NAMALWA (cell line): ENCODE data around the gene PLPPR3.
A peak's percentile ranks its signal among the peaks of the same experiment; 100 is the strongest.

ENCODE experiments used
- DNase-seq: peaks from one replicate; pipeline ENCODE4 v3.0.0-alpha.2; 2015; ENCODE audit warnings: low spot score

The PLPPR3 gene

DNA sequence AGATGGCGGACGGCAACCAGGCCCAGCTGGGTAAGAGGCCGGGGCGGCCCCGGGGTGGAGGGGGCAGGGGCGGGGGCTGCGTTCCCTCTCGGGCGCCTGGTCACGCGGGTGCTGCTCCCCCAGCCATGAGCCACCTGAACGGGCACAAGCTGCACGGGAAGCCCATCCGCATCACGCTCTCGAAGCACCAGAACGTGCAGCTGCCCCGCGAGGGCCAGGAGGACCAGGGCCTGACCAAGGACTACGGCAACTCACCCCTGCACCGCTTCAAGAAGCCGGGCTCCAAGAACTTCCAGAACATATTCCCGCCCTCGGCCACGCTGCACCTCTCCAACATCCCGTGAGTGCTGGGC, 13.4 kb downstream of the PLPPR3 start:
- no peak for DNase-seq

DNA sequence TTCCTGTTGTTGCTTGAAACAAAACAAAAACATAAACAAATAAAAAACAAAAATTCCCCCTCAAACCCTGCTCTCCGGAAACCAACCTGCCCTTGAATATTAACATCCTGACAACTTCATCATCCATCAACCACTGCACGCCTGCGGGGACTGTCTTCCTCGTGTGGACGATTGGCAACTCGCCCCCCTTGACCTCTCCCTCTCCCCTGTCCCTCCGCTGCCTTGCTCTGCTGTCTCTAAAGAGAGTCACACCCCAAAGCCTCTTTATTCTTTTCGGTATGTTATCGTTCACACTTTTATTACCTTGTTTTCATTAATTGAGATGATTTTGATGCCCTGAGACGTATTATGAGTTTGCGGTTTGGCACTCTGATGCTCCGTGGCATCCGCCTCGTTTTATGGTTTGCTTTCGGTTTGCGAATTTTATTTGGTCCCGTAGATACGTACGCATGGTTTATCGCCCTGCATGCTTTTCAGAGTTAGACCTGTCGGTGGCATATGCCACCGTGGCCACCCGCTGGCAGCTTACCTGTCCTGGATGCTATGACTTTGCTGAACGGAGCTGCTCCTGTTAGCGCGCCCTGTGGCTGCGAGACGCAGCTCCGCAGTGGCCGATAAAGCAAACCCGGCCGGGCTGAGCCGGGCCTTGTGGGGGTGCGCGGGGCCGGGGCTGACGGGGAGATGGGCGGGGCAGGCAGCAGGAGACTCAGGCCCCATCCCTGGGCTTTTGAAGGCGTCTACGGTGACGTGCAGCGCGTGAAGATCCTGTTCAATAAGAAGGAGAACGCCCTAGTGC, 13.9 kb downstream of the PLPPR3 start:
- DNase-seq: no peak

DNA sequence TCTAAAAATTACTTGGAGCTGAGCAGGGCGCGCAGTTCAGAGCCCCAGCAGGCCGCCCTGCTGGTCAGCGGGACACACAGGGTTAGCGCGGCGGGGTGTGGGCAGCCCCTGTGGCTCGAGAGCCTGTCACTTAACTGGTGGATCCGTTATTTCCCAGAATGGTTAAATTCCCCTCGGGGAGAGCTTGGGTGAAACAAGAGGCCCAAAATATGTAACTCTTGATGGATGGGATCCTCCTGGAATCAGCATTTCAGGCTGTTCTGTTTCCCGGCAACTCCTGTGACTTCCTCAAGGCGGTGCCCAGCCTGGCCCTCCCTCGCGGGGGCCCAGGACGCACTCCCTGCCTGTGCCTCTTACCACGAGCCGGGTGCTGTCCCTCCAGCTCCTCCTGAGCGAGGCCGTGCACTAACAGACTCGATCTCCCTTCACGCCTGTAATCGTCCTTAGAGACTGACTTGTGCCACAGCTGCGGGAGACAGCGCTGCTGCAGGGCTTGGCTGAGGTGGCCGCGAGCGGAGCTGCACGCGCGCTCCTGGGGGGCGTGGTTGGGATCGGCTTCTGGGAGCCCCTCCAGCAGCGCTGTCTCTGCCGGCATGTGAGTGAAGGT, 14.8 kb downstream of the PLPPR3 start:
- peak; percentile 30 for DNase-seq

DNA sequence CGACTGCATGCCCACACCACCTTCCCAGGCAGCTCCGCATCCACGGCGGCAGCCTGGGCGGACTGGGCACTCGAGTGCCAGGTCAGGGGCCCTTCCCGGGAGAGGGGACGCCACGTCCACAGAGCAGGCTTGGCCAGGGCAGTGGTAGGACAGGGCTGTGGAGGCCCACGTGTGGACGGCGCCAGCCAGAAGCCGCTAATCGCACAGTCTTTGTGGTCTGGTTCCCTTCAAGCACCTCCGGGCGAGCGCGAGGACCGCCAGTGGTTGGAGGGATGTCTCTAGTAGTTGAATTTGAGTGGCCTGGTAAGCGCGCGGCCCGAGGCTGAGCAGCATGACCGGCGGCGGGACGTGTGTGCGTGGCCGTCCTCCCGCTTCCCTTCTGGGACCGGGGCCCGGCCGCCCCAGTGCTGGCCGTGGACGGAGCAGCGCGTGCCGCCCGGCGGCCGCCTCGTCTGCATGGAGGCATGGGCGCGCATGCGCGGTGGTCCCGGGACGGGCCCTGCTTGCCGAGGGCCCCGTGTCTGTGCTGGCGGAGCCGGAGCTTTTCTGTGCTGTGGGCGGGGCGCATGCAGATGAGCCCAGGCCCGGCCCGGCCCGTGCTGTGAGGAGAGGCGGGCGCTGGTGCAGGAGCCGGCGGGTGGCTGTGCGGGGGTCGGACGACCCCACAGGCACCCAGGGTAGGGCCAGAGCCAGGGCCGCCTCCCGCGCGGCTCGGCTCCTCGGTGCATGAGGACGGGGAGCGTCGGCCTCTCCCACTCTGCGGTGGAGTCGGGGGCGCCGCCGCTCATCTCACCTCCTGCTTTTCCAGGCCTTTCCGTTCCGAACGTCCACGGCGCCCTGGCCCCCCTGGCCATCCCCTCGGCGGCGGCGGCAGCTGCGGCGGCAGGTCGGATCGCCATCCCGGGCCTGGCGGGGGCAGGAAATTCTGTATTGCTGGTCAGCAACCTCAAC, 15.9 kb downstream of the PLPPR3 start:
- DNase-seq: no peak

DNA sequence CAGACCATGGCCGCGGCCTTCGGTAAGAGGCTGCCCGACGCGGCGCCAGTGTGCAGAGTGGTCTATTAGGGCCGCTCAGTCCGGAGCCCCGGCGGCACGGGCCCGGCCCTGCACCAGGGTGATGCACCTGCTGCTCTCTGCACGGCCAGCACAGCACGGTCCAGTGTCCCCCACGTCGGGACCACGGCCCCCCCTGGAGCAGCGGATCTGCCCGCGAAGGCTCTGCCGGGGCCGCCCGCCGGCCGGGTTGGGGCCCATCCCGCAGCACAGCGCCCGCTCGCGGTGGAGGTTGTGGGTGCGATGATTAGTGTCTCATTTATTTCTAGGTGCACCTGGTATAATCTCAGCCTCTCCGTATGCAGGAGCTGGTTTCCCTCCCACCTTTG, 16.6 kb downstream of the PLPPR3 start:
- no peak for DNase-seq

DNA sequence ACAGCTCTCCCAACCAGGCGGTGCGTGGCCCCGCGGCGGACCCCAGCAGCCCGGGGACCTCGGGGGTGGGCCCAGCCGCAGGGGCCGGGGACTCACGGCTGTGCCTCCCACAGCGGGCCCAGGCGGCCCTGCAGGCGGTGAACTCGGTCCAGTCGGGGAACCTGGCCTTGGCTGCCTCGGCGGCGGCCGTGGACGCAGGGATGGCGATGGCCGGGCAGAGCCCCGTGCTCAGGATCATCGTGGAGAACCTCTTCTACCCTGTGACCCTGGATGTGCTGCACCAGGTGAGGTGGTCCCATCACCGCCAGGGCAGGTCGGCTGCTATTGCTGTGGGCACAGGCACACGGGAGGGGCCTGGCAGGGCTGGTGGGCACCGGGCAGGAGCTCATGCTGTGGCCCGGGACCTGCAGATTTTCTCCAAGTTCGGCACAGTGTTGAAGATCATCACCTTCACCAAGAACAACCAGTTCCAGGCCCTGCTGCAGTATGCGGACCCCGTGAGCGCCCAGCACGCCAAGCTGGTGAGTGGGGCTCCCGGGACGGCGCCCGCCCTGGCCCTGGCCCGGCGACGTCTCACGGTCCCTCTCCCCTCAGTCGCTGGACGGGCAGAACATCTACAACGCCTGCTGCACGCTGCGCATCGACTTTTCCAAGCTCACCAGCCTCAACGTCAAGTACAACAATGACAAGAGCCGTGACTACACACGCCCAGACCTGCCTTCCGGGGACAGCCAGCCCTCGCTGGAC, 17.2 kb downstream of the PLPPR3 start:
- DNase-seq: no peak

DNA sequence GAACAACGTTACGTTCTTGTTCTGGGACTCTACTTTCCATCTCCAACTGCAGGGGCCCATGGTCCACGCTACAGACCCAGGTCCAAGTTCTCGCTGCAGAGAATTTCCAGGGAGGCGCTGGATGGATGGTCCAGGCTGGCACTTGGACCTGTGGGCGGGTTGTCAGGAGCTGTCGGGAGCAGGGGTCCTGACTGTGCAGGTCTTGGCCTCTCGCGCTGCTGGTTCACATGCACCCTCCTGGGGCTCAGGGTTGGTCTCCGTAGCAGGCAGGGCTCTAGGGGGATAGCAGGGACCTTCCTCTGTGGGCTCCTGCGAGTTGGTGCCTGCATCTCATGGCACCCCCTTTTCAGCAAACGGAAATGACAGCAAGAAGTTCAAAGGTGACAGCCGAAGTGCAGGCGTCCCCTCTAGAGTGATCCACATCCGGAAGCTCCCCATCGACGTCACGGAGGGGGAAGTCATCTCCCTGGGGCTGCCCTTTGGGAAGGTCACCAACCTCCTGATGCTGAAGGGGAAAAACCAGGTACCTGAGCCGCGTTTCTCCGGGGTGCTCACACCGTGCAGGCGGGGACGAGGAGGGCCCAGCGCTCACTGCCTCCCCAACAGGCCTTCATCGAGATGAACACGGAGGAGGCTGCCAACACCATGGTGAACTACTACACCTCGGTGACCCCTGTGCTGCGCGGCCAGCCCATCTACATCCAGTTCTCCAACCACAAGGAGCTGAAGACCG, 17.9 kb downstream of the PLPPR3 start:
- no peak for DNase-seq

DNA sequence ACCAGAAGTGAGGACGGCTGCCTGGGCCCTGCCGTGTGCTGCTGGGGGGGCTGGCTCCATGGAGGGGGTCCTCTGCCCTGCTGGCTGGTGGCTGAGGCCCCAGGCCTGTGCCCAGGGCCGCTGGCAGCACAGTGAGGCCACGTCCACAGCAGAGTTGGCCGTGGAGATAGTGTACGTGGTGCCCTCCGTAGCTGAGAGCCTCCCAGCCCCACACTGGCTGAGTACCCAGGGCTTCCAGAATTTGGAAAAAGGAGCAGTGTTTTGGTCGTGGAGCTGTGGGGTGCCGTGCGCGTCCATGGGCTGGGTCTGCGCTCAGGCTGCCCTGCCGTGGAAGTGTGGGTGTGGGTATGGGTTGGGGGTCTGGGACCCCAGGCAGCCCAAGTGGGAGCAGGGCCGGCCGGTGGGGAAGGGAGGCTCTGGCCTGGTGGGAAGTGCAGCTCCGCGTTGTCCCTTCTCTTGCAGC, 18.6 kb downstream of the PLPPR3 start:
- DNase-seq: no peak

DNA sequence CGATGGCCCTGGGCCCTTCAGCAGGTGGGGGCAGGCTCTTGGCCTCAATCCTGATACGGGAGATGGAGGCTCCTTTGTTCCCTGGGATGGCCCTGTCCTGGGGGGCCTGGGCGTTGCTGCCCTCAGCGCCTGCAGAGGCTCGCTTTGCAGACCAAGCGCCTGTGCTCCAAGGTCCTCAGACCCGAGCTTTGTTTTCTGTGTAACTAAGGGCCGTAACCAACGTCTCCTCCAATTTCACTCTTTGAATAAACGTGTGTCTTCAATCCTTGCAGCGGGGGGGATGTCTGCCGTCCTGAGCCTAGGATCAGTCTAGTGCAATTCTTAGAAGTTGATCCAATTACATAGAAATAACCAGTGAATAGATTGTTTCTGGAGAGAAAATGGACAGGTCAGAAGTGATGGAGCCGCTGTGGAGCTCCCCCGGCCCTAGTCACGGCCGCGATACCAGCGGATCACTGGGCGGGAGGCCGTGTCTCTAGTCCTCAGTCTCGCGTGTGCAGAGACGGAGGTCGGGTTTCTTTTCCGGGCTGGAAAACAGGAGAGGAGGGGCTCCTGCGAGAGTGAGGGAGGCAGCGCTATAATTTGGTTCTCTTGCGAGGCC, 19.2 kb downstream of the PLPPR3 start:
- no peak for DNase-seq

DNA sequence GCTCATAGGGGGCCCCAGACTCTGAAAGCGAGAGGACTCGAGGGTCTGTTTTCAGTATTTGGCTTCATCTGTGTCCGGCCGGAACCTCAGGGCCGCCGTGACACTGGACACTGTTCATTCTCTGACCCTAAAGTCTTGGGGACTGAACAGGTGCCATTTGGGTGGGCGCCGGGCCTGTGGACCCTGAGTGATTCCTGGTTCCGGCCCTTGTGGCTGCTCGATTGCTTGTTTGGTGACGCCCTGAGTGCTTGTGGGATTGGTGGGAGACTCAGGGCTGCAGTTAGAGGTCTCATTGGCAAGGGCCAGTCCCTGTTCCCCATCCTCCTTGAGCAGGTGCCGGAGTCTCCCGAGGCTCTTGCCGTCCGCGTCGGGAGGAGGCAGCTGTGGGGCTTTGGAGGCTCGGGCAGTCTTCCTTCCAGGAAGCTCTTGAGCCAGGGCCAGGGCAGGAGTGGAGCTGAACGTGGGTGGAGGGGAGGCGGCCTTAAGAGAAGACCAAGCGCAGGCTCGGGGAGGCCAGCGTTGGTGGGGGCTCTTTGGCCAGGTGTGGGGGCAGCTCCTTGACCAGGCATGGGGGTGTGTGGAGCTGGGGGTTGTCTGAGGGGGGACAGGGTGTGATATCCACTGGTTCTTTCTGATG, 19.8 kb downstream of the PLPPR3 start:
- no peak for DNase-seq

DNA sequence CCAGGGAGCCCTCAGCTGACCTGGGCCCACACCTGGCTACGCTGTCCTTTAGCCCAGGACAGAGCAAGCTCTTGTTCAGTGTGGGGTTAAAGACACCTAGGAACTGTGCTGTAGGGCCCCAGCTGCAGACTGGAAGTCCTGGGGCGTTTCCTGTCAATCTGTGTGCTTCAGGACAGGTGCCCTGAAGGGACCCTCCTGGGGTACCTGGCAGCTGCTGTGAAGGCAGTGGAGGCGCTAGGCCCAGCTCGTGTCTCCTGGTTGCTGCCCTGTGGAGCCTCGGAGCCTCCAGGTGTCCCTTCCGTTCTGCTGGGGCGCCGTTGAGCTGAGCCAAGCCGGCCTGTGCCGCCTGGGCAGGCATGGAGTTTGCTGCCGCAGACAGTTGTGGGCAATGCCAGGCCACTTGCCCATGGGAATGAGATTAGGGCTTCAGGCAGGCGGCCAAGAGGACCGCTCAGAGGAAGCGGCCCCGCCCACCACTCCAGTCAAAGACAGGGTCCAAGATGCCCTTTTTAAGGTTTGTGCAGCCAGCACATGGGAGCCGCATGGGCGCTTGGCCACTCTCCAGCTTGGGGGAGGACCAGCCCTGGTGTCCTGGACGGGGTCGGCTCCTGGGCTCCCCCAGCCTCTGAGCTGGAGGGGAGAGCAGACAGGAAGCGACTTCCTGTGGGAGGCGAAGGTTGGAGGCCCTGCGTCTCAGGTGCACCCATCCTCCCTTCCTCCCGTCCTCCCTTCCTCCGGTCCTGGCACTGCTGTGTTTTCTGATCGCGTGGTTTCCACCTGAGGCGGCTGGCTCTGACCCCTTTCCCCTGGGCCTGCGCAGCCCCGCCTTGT, 20.5 kb downstream of the PLPPR3 start:
- DNase-seq: peak; percentile 29

DNA sequence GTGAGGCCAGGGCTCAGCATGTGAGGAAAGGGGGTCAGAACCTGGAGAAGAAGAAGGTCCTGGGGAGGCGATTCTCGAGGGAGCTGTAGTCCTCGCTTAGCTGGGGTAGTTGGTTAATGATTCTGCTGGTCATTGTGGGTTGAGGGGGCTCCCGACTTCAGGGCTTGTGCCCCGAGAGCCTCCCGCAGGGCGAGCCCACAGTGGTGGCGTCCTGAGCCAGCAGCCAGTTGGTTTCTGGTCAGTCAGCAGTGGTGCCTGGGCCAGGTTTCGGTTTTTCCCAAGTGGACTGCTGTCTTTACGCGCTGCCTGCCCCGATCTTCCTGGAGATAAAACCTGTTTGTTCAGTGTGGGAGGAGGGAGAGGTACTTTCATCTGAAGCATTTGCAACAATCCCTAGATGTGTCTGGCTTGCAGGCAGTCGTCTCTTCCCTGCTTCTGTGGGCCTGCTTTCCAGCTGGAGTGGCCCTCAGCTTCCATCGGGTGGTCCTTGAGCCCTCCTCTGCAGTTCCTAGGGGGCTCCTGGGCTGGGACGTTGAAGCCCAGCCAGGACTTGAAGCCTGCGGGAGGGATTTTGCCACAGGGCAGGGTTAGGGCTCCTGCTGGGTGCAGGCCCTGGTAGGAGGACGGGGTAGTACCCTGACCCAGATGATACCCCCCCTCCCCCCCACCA, 21.3 kb downstream of the PLPPR3 start:
- DNase-seq: no peak

DNA sequence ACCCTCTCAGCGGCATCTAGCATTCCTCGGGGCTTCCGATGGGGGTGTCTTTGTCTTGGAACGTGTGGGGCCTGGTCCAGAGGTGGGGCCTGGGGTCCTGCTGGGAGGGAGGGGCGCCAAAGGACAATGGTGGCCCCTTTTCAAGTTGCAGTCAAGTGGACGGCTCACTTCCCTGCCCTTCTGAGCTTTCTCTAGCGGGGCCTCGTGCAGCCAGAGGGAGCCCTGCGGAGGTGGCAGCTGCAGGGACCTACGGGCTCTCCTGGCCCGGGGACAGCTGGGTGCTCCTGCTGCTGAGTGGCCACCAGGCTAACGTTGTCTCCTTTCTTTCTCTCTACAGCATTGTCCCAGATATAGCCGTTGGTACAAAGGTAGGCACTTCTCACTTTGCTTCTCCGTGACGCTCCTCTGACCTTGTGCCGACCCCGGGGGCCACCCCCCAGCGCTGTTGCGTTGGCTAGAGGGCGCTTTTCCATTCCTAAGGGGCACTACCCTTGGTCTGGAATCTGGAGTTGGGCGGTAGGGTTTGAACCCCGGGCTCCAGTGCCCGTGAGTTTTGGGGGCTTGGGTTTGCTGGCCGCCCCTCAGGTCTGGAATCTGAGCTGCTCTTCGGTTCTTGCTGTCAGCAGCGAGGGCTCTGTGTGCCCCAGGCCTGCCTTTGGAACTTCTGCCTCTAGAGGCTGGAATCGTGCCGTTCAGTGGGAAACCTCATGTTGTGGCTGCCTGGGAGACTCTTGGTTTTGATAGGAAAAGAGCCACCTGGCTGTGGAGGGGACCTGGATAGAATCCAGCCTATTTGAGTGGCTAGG, 22.5 kb downstream of the PLPPR3 start:
- DNase-seq: no peak

DNA sequence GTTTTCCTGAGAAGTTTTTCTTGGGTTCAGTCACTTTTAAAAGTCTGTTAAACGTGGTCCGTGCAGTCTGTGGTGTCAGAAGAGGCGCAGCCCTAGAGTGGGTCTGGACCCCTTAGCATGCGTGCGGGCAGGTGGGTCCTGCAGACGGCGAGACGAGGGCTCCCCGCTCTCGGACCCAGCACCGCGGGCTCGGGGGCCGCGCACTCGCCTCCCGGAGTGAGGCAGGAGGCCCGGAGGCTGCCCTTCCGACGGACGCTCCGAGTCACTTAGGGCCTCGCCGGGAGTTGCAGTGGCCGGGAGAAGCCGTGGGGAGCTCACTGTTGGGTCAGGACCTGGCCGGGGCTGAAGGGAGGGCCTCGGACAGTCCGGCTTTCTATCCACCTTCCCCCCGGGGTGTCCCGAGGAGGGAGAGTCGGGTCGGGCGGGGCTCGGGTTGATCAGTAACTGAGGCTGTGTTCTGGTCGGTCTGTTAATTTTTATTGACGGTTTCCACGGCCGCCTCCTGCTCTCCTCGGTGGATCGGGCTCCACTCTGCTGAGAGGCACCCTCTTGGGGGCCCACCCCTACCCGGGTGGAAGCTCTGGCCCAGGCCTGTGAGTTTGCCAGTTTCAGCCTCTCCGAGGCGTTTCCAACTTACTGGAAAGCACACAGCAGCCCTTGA, 23.2 kb downstream of the PLPPR3 start:
- peak; percentile 37 for DNase-seq

DNA sequence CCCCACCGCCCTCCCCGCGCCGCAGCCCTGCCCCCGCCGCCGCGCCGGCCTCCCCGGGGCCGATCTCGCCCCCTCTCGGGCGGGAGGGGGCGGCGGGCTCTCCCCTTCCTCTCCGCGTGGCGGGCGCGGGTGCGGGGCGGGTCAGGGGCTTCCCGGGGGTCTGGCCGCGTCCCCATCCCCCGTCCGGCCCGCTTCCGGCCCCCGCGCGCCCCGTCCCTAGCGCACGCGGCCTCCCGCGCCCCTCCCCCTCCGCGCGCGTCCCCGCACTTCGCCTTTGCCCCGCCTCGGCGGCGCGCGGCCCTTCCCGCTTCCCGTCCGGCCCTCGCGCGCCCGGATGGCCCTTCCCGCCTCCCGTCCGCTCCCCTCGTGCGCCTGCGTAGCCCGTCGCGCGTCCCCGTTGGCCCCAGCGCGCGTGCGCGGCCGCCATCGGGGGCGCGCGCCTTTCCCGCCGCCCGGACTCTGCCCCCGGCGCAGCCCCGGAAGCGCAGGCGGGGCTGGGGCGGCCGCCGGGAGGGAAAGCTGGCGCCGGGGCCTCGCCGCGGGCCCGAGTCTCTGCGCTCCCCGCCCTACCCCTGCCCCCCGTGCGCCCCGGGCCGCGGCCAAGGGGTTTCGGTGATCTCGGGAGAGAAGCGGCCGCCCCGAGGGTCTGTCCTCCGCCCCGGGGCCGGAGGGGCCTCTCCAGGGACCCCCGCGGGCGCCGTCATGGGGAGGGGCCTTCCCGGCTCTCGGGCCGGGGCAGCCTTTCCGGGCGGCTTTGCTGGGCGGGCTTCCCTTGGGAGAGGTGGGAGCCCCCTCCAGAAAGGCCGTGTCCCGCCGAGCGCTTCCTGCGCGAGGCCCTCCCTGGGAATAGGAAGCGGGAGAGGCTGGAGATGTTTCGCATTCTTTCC, 24.0 kb downstream of the PLPPR3 start:
- DNase-seq: peak; percentile 88
